K562 (cell line): ENCODE results near the gene CGB8. TPM values are rescaled to one million over a fixed set of nuclear protein-coding genes. Genes with fewer than 3 reads are reported as not detected.
A peak's percentile ranks its signal among the peaks of the same experiment; 100 is the strongest.

Source experiments
- E2F3 ChIP-seq: fragments of 250-450 bp; sonication (Bioruptor Pico); IDR thresholded peaks from 2 replicates; pipeline ENCODE4 v1.4.0; 2020; ENCODE audit warnings: mild to moderate bottlenecking
- EP400 ChIP-seq: fragments of 450-650 bp; IDR thresholded peaks from 2 replicates; pipeline ENCODE4 v1.6.1; 2017; ENCODE audit warnings: antibody characterized with exemption, mild to moderate bottlenecking, moderate library complexity
- HMG20B ChIP-seq: fragments of 250-450 bp; sonication (Bioruptor Pico); IDR thresholded peaks from 2 replicates; pipeline ENCODE4 v1.5.0; 2021; ENCODE audit warnings: mild to moderate bottlenecking
- MGA ChIP-seq: fragments of 450-650 bp; IDR thresholded peaks from 2 replicates; pipeline ENCODE4 v1.6.1; 2016; ENCODE audit warnings: mild to moderate bottlenecking, moderate library complexity
- NFE2 ChIP-seq: IDR thresholded peaks from 2 replicates; pipeline ENCODE4 v1.6.1; 2014; ENCODE audit warnings: antibody characterized with exemption, low read depth
- PRDM10 ChIP-seq: fragments of 450-650 bp; IDR thresholded peaks from 2 replicates; pipeline ENCODE4 v1.6.1; 2018; ENCODE audit not compliant: partially characterized antibody
- ZNF224 ChIP-seq: sonication (generic); formaldehyde crosslinking; IDR thresholded peaks from 2 replicates; pipeline ENCODE4 v1.8.0; 2022; ENCODE audit warnings: mild to moderate bottlenecking, missing genetic modification reagents
- ZNF699 ChIP-seq: fragments of 250-450 bp; sonication (Bioruptor Pico); IDR thresholded peaks from 2 replicates; pipeline ENCODE4 v1.8.0; 2021; ENCODE audit warnings: mild to moderate bottlenecking, moderate library complexity; ENCODE audit not compliant: insufficient replicate concordance
- ZNF717 ChIP-seq: fragments of 250-450 bp; sonication (Bioruptor Pico); IDR thresholded peaks from 2 replicates; pipeline ENCODE4 v1.5.0; 2021
- polyA plus RNA-seq, 8 experiments: library from polyadenylated mRNA; depleted of rRNA in 4 of 8; stranded (reverse) in 5 of 8; unstranded in 3 of 8; fragments of >200 nt; fragmentation: Nextera tagmentation in 2 of 8; fragmentation: Illumina TruSeq in 1 of 8; extraction: Ambion mirVana in 2 of 8; extraction: Trizol in 1 of 8; gene quantifications; 2 replicates each; pipeline versions ENCODE4 v1.2.1 to v1.2.3, GENCODE V29; 2011 to 2014; ENCODE audit warnings: inconsistent platforms in 1 of 8, missing spikeins in 1 of 8
- total RNA-seq, 7 experiments: library from RNA; depleted of rRNA in 6 of 7; stranded (reverse); fragments of >200 nt in 6 of 7; fragmentation: Illumina TruSeq in 2 of 7; extraction: Trizol in 2 of 7; gene quantifications; 2 replicates each; pipeline versions ENCODE4 v1.2.1 to v1.2.3, GENCODE V29; 2011 to 2021; ENCODE audit warnings: low replicate concordance in 1 of 7

The CGB8 gene
- total and polyA plus RNA-seq, 9 of the 15 experiments (the other 6 are each of a cell fraction or from before 2014, with no cell fraction given): not detected

GRCh38 chr19:49085020-49085867, 36.3 kb upstream of the CGB8 start, which contains the start of gene SNRNP70 (continued):
- TF ChIP-seq MGA (peak; percentile 48; the same call in 1 of the 2 replicates), EP400 (peak; percentile 98), HMG20B (CRISPR knock-in tag) (no peak), NFE2 (no peak; the same call in 1 of the 2 replicates), PRDM10 (peak; percentile 47), ZNF224 (CRISPR knock-in tag) (0 out of 2 replicates have a peak, but pooled peaks have one; percentile 69), ZNF699 (CRISPR knock-in tag) (no peak), ZNF717 (no peak), E2F3 (peak; percentile 69; the same call in 1 of the 2 replicates)
